Measurements from ENCODE around the gene RIIAD1.
A peak's percentile ranks its signal among the peaks of the same experiment; 100 is the strongest.

Gene RIIAD1

DNA sequence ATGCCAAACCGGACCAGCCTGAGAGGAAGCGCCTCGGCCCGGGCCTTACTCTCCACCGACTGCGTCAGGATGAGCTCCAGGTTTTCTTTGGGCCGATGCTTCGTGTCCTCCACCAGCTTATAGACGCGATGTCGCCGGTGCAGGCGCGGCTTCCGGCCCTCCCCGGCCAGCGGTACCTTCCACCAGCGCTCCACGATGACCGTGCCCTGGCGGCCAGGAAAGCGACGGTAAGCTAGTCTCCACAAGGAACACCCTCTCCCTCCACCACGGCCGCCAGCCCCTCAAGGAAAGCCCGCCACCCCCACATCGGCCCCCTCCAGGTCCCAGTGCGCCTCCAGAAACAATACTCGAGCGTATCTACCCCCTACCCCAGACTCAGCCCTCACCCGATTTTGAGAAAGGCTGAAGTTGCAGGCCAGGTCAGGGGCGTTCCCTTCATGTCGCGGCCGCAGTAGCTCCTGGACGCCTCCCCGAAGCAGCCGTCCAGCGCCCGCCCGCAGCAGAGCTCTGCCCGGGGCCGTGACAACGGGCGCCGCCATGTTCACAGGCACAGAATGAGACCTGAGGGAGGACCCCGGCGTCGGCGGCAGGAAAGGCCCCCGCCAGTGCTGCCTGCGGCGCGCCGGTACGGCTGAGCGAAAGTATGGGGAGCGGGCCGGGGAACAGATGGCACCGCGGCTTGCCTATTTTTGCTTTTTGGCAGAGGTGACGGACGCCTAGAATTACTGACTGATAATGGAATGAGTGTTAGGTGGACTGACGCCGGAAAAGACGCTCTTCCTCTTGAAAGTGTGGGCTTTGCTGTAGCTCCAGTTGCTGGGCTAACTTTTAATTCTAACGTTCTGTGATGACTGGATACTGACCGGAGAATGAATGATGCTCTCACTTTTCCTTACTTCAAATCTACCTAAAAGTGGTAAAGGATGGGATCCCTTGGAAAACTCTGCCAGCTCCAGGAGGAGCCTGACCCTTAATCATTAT is 41.9 kb downstream of the RIIAD1 start, which contains the start of gene MRPL9 (continued):
- TF ChIP-seq ATF2 (tag by site-specific recombination; IDR thresholded peaks at IDR 0.05; ENCODE audit: low read depth) (no peak), ZFHX2 (tag by site-specific recombination; conservative IDR thresholded peaks at IDR 0.05) (peak; percentile 62), ZNF768 (tag by site-specific recombination; IDR thresholded peaks at IDR 0.05) (no peak), KLF8 (tag by site-specific recombination; IDR thresholded peaks at IDR 0.05) (0 out of 2 replicates have a peak, but pooled peaks have one; percentile 43), ZNF121 (tag by site-specific recombination; IDR thresholded peaks at IDR 0.05) (no peak), ZNF629 (tag by site-specific recombination; IDR thresholded peaks at IDR 0.05) (peak; percentile 38), ZNF19 (tag by site-specific recombination; IDR thresholded peaks at IDR 0.05; ENCODE audit: low read depth) (no peak), BCL11A (tag by site-specific recombination; IDR thresholded peaks at IDR 0.05; ENCODE audit: low read depth) (no peak), ZNF626 (tag by site-specific recombination; IDR thresholded peaks at IDR 0.05) (no peak), ZNF654 (tag by site-specific recombination; IDR thresholded peaks at IDR 0.05; ENCODE audit: low read depth) (no peak), ZNF169 (tag by site-specific recombination; IDR thresholded peaks at IDR 0.05) (no peak), ZNF404 (tag by site-specific recombination; IDR thresholded peaks at IDR 0.05) (no peak), ZBTB49 (tag by site-specific recombination; IDR thresholded peaks at IDR 0.05; ENCODE audit: low read depth) (no peak), ZNF704 (tag by site-specific recombination; IDR thresholded peaks at IDR 0.05) (no peak), TSHZ1 (tag by site-specific recombination; IDR thresholded peaks at IDR 0.05; ENCODE audit: borderline replicate concordance) (no peak), SP3 (tag by site-specific recombination; IDR thresholded peaks at IDR 0.05) (peak; percentile 43), ZNF510 (tag by site-specific recombination; IDR thresholded peaks at IDR 0.05; ENCODE audit: insufficient replicate concordance) (no peak), SP7 (tag by site-specific recombination; IDR thresholded peaks at IDR 0.05) (peak; percentile 70), ZNF23 (tag by site-specific recombination; IDR thresholded peaks at IDR 0.05; ENCODE audit: borderline replicate concordance) (no peak), SCRT1 (tag by site-specific recombination; IDR thresholded peaks at IDR 0.05; ENCODE audit: borderline replicate concordance) (no peak), GLIS2 (tag by site-specific recombination; IDR thresholded peaks at IDR 0.05) (peak; percentile 80)
- TF ChIP-seq, protein P1, sequence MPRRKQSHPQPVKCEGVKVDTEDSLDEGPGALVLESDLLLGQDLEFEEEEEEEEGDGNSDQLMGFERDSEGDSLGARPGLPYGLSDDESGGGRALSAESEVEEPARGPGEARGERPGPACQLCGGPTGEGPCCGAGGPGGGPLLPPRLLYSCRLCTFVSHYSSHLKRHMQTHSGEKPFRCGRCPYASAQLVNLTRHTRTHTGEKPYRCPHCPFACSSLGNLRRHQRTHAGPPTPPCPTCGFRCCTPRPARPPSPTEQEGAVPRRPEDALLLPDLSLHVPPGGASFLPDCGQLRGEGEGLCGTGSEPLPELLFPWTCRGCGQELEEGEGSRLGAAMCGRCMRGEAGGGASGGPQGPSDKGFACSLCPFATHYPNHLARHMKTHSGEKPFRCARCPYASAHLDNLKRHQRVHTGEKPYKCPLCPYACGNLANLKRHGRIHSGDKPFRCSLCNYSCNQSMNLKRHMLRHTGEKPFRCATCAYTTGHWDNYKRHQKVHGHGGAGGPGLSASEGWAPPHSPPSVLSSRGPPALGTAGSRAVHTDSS (tag by site-specific recombination; IDR thresholded peaks at IDR 0.05): no peak
- TF ChIP-seq, protein P2, sequence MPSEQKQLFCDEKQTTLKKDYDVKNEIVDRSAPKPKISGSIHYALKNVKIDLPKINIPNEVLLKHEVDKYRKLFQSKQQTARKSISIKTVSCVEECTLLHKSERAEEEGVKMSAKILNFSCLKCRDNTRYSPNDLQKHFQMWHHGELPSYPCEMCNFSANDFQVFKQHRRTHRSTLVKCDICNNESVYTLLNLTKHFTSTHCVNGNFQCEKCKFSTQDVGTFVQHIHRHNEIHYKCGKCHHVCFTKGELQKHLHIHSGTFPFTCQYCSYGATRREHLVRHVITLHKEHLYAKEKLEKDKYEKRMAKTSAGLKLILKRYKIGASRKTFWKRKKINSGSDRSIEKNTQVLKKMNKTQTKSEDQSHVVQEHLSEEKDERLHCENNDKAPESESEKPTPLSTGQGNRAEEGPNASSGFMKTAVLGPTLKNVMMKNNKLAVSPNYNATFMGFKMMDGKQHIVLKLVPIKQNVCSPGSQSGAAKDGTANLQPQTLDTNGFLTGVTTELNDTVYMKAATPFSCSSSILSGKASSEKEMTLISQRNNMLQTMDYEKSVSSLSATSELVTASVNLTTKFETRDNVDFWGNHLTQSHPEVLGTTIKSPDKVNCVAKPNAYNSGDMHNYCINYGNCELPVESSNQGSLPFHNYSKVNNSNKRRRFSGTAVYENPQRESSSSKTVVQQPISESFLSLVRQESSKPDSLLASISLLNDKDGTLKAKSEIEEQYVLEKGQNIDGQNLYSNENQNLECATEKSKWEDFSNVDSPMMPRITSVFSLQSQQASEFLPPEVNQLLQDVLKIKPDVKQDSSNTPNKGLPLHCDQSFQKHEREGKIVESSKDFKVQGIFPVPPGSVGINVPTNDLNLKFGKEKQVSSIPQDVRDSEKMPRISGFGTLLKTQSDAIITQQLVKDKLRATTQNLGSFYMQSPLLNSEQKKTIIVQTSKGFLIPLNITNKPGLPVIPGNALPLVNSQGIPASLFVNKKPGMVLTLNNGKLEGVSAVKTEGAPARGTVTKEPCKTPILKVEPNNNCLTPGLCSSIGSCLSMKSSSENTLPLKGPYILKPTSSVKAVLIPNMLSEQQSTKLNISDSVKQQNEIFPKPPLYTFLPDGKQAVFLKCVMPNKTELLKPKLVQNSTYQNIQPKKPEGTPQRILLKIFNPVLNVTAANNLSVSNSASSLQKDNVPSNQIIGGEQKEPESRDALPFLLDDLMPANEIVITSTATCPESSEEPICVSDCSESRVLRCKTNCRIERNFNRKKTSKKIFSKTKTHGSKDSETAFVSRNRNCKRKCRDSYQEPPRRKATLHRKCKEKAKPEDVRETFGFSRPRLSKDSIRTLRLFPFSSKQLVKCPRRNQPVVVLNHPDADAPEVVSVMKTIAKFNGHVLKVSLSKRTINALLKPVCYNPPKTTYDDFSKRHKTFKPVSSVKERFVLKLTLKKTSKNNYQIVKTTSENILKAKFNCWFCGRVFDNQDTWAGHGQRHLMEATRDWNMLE (tag by site-specific recombination; conservative IDR thresholded peaks at IDR 0.05; ENCODE audit: low read depth): peak; percentile 51
